GM18526 (cell line): ENCODE data around the gene GALNT17.

Experiments used
- POLR2A ChIP-seq: IDR thresholded peaks from 3 replicates; pipeline ENCODE4 v1.6.1; 2011; ENCODE audit not compliant: insufficient read length; ENCODE audit errors: extremely low read depth

GALNT17 gene

DNA sequence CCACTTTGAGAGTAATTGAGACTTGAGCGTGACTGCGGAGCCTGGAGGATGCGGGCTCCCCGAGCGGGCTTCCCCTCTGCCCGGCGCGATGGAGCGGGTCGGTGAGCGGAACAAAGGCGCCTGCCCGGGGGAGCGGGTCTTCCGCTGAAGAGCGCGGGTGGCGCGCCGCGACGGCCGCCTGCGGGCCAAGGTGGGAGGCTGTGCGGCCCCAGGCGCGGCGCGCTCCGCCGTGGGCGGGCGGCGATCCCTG lies at the start of gene GALNT17:
TSS of gene GALNT17 (plus strand) at position 18 of the 250 bp plus-strand sequence.
- TF ChIP-seq POLR2A: no peak

DNA sequence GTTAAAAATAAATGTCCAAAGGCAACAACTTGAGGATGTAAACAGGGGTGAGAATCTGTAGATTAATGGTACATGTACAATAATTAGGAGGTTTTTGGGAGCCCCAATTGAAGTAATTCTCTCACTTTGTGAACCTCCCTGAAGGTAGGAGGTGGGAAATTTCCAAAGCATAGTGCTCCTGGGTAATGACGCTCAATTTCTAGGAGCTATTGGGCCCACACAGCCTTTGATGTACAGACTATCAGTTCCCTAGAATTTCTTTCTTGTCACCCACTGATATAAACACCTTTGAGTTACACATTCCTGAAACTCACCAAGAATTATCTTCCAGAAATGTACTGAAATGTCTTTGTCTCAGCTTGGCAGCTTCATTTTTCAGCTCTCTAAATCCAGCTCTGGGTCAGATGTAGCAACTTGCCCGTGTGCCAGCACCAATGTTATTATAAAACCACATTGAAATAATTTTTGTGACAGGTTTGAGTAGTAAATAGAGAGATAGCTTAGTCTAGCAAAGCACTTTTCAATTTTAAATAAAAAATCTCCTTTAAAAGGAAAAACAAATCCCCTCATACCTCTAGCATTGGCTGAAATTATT lies 36.6 kb upstream of the GALNT17 start:
- TF ChIP-seq POLR2A: no peak

DNA sequence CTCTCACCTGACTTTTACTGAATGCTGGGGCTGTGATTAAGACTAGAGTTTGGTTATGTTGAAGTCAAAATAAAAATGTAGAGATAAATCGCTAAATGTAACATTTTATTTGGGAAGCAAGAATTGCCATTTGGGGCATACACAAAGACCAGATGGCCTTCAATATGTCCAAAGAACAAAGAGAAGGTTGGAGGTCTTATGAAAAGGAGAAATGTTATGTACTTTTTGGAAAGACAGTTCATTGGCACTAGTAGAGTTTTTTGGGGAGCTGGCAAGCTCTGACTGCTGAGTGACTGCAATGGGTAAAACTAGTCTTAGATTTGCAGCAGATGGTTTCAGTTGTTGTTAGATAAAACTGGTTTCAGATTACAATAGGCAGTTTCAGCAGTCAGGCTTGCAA lies 35.6 kb upstream of the GALNT17 start:
- no peak for TF ChIP-seq POLR2A

DNA sequence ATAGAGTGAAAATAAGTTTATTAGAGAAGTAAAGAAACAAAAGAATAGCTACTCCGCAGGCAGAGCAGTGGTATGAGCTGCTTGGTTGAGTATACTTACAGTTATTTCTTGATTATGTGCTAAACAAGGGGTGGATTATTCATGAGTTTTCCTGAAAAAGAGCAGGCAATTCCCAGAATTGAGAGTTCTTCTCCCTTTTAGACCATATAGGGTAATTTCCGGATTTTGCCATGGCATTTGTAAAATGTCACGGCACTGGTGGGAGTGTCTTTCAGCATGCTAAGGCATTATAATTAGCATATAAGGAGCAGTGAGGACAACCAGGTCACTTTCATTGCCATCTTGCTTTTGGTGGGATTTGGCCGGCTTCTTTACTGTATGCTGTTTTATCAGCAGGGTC lies 25.7 kb upstream of the GALNT17 start:
- no peak for TF ChIP-seq POLR2A

DNA sequence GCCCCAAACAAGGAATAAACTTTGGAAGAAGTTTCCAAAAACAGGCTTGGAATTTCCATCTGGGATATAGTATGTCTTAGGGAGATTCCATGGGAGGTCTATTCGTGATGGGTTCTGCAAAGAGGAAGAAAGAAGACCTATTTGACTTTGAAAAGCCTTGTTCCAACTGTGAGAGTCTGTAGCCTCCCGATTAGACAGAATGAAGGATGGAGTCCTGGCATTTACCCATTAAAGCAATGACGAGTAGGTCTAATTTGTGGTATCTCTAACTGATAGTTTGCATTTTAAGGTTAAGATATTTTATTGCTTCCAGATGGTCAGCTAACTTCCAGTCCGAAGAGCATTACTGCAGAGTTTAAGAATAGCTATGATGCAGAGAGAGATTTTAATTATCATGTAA lies 19.5 kb upstream of the GALNT17 start:
- no peak for TF ChIP-seq POLR2A

DNA sequence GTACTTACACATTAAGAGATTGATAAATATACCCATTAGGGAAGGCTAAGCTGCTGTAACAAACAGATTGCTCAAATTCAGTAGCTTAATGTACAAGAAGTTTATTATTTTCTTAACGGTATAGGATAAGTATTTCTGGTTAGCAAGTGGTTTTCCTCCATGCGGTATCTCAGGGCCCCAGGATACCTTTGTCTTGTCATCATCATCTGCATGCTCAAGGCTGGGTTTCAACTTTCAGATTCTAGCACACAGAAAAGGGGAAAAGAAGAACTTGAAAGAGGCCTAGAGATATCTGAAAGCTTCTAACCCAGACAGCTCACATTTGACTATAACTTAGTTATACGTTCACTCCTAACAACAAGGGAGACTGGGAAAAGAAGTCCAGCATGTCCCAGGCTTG lies 11.8 kb upstream of the GALNT17 start:
- no peak for TF ChIP-seq POLR2A

DNA sequence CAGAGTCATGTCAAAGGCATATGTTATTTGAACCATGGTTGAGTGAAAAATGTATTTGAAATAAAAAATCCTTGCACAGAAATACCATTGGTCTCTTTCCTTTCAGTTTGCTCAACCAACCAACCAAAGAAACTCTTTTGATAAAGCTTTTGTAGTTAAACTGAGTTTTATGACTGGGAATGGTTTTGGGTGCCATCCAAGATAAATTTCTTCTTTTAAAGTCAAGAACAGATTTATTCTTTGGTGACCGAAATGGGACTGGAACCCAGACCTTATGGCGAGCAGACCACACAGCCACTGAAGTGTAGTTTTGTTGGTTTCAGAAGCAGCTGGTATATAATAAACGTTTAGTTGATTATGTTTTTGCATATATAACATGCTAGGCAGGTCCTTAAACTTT lies 2.8 kb upstream of the GALNT17 start:
- TF ChIP-seq POLR2A: no peak

DNA sequence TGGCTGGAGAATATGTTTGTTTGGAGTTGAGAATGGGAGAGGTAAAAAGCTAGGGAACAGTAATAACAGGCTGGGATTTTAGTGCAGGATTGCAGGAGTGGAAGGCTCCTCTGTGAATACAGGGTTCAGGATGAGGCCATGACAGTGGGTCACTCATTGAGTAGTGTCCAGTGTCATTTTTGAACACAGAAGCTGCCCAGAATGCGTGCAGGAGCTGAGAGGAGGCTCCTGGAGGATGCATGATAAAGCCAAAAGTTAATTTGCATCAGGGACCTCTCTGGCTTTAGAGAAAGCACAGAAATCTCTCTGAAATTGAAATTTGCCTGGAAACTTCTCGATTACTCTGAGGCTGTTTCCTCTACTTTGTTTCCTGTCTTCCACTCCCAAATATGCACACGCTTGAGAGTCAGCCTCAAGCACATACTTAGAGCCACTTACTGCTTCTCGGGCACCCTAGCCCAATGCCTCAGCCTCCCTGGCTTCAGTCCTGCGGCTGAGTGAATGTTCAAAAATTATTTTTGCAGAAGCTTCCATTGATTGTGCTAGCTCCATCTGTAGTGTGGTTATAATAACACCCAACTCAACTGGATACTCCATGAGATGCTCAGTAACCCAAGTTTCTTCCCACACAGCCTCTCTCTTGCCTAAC lies 1.8 kb upstream of the GALNT17 start:
- no peak for TF ChIP-seq POLR2A

DNA sequence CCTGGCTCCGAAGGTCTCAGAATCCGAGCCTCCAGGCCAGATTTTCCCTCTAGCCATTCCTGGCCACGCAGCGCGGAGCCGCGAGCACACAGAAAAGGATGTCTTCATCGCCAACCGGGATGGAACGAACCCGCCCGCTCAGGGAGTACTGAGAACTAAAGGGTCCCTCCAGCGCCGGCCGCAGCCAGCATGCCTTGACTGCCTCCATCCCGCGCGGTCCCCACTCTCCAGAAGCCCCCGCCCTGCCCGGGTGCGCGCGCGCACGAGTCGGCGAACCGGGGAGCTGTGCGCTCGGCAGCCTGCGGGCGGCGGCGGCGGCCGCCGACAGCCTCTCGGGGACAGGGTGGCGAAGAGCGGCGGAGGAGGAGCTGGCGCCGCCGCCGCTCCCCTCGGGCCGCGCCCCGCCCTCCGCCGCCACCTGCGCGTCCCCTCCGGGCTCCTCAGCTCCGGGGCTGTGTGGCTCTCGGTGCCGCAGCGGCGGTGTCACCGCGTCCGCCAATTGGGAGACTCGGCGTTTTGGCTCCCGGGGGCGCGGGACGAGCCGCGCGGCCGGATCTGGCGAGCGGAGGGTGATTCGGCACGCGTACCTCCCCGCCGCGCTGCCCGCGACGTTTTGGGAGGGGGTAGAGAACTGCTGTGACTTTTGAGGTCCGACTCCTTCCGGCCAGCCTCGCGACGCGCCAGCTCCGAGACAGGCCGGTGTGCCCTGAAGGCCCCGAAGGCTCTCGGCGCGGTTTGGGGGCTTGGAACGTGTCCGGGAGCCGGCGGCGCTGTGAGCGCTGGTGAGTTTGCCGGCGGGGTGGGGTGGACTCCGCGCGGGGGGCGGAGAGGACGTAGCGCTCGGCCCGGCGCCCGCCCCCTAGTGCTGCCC lies 453 bp upstream of the GALNT17 start:
- no peak for TF ChIP-seq POLR2A

DNA sequence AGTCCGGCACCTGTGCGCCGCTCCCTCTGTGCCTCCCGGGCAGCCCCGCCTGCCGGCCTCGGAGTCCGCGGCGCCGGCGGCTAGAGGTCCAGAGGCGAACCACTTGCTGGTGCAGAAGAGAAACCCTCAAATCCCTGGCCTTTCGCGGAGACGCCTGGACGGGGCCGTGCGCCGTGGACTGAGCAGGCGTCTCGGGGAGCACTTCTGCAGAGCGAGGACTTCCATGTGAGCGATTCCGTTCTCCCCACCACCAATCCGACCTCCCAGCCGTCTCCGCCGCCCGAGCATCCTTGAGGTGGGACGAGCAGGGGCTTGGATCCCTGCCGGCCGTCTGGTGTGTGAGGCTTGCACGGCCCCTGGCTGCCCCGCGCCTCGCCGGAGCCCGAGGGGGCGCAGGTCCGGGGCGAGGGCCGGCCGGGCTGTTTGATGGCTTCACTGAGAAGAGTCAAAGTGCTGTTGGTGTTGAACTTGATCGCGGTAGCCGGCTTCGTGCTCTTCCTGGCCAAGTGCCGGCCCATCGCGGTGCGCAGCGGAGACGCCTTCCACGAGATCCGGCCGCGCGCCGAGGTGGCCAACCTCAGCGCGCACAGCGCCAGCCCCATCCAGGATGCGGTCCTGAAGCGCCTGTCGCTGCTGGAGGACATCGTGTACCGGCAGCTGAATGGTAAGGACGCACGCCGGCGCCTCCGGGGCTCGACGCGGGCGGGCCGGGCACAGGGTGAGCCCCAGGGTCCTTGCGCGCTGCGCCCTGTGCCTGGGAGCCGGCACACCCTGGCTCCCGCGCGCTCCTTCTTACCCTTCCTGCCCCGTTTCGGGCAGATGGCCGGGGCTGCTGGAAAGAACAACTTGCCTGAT lies 660 bp downstream of the GALNT17 start:
- no peak for TF ChIP-seq POLR2A

DNA sequence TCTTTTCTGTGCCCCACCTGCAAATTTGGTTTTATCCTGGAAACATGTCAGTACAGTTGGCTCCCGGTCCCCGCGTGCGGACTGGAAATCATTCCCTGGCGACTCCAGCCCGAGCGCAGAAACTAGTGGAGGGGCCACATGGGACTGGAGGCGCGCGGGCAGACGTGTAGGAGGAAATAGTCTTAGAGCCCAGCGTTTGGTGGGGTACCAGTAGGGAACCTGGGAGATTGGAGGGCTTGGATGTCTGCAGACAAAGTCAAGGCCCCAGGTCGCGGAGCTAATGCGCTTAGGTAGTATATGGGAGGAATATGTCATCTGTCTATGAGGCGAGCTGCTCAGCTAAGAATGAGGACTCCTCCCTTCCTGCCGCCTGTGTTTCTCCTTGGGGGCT lies 1.3 kb downstream of the GALNT17 start:
- TF ChIP-seq POLR2A: no peak

DNA sequence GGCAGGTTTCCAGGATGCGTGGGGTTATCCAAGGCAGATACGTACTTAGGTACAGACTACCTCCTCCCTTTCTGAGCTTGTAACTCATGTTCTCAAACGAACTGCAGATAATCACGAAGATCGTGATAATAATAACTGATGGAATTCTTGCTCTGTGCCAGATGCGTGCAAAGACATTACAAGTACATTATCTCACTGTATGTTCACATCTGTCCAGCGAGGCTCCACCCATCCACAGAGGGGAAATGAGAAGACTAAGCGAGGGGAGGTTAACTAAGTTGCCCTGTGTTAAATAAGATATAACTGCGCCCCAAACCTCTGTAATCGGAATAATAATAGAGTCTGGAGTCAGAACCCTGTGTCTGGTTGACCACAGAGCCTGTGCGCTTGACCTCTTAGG lies 1.9 kb downstream of the GALNT17 start:
- TF ChIP-seq POLR2A: no peak

DNA sequence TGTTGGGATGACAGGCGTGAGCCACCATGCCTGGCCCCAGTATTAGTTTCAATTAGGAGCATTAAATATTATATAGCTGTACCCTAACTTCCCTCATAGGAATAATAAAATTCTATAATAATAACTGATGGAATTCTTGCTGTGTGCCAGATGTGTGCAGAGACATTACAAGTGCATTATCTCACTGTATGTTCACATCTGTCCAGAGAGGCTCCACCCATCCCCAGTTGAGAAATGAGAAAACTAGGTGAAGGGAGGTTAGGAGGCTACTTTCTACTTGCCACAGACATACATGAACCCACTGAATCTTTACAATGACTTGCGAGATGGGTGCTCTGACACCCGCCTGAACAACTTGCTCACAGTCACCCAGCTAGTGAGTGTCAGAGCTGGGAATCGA lies 3.2 kb downstream of the GALNT17 start:
- no peak for TF ChIP-seq POLR2A

DNA sequence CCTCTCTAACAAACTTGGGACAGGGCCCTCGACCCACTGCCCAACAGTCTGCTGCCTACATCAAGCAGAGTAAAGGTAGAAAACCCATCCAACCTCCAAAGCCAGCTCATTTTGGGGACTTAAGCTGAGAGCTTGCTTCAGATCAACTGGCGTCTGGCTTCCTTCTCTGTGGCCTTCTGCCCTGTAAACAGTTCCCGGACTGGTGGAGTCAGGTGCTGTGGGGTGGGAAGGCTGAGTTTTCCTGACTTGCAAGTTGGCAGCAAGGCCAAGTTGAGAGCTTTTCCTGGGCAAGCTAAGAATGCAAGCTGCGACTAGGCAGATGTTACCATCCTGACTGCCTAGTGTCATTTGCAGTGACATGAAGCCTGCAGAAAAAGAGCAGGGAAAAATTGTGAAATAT lies 3.7 kb downstream of the GALNT17 start:
- no peak for TF ChIP-seq POLR2A

DNA sequence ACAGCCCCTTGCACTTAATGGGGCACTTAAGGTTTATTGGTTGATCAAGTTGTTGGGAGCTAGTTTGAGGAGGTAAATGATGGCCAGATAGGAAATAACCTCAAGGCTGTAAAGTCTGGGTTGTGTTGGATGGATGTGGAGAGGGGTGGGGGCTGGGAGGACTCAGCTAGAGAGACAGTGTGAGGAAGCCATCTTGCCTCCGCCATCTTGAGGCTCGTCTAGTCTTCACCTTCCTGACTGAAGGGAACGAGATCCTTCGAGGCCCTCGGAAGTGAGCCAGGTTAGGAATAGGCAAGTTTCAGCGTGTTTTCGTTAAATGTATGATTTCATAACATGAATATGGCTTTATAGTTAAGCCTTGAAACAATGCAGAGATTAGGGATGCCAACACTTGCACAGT lies 5.5 kb downstream of the GALNT17 start:
- no peak for TF ChIP-seq POLR2A

DNA sequence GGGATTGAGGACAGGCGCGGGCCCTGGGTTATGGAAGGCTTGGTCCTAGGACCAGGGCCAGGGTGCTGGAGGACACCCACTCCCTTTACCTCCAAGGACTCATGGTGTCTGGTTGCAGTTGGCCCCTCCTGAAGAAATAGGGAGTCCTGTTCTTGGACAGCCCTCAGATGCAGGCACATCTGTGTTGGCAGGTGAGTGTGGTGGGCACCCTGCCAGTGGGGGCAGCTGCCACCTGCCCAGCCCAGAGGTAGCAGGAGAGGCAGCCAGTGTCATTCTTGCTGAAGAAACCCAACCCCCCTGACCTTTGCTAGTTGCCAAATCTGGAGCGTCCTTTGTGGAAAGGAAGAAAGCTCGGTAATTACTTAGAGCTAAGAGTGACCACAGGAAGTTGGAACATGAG lies 8.3 kb downstream of the GALNT17 start:
- TF ChIP-seq POLR2A: no peak

DNA sequence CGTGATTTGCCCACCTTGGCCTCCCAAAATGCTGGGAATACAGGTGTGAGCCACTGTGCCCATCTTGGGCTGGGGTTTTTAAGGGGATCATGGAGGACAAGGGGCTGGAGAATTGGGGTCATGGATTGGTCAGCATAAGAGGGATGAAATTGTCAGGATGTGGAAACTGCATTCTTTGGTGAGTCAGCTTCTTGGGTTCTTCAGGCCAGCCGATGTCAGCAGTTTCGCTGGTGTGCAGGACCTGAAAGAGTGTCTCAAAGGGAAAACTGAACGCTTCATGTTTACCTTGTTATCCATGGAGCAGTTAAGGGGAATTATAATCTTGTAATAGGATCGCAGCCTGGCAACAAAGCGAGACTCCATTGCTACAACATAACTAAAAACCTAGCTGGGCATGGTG lies 13.0 kb downstream of the GALNT17 start:
- TF ChIP-seq POLR2A: no peak
